Nephron progenitor cell (in vitro differentiated cells): ENCODE results near the gene PKP4.

ENCODE experiments used
- DNase-seq: peaks from one replicate; pipeline ENCODE4 v3.0.0; 2021
- H3K27ac Mint-ChIP-seq: 2 replicates; pipeline ENCODE4 v1.8.0; 2021; ENCODE audit warnings: mild to moderate bottlenecking, moderate library complexity, mixed read lengths
- H3K27me3 Mint-ChIP-seq: 2 replicates; pipeline ENCODE4 v1.8.0; 2021; ENCODE audit warnings: mild to moderate bottlenecking, low read depth, mixed read lengths; ENCODE audit not compliant: poor library complexity
- H3K36me3 Mint-ChIP-seq: 2 replicates; pipeline ENCODE4 v1.8.0; 2021; ENCODE audit warnings: low read depth, mixed read lengths
- H3K4me1 Mint-ChIP-seq: 2 replicates; pipeline ENCODE4 v1.8.0; 2021; ENCODE audit warnings: mixed read lengths
- H3K4me3 Mint-ChIP-seq: 2 replicates; pipeline ENCODE4 v1.8.0; 2021; ENCODE audit warnings: mild to moderate bottlenecking, moderate library complexity, mixed read lengths
- H3K9me3 Mint-ChIP-seq: 2 replicates; pipeline ENCODE4 v1.8.0; 2021; ENCODE audit warnings: mild to moderate bottlenecking, moderate library complexity, mixed read lengths
- TF ChIP-seq, protein P1 (sequence below): fragments of 200-600 bp; sonication (generic); IDR thresholded peaks from 2 replicates; pipeline ENCODE4 v1.5.0; 2021; ENCODE audit warnings: antibody characterized with exemption

PKP4 gene

DNA sequence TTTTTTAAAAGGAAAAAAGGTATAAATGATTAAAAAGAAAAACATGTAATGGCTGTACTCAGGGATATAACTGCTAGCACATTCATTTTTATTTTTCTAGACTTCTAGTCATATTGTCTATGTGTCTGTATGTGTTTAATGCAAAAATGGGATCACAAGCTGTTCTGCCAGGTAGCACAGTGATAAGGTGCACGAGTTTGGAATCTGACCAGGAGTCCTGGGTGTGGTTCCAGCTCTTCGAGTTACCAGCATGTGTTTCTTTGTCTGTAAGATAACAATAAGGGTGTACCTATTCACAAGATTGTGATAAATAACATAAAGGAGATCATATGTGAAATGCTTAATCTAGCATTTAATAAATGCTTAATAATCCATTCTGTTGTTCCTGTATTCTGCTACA, 145.3 kb downstream of the PKP4 start:
- Mint-ChIP-seq H3K27me3 (no peaks in the 10 kb centered on the region), H3K4me3 (no peak overlapping the region), H3K4me1 (no peaks in the 10 kb centered on the region), H3K27ac (no peak overlapping the region), H3K36me3 (peaks cover 16% of the 10 kb centered on the region), H3K9me3 (no peaks in the 10 kb centered on the region)
- TF ChIP-seq, protein P1, sequence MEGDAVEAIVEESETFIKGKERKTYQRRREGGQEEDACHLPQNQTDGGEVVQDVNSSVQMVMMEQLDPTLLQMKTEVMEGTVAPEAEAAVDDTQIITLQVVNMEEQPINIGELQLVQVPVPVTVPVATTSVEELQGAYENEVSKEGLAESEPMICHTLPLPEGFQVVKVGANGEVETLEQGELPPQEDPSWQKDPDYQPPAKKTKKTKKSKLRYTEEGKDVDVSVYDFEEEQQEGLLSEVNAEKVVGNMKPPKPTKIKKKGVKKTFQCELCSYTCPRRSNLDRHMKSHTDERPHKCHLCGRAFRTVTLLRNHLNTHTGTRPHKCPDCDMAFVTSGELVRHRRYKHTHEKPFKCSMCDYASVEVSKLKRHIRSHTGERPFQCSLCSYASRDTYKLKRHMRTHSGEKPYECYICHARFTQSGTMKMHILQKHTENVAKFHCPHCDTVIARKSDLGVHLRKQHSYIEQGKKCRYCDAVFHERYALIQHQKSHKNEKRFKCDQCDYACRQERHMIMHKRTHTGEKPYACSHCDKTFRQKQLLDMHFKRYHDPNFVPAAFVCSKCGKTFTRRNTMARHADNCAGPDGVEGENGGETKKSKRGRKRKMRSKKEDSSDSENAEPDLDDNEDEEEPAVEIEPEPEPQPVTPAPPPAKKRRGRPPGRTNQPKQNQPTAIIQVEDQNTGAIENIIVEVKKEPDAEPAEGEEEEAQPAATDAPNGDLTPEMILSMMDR: no peak
- no peak for DNase-seq

- H3K4me3 Mint-ChIP-seq: no peak overlapping the region
- peak overlapping the region; percentile 63 for H3K27ac Mint-ChIP-seq
- no peaks in the 10 kb centered on the region for H3K4me1 Mint-ChIP-seq
- DNase-seq: no peak
- no peaks in the 10 kb centered on the region for H3K27me3 Mint-ChIP-seq
- H3K36me3 Mint-ChIP-seq: peaks cover 13% of the 10 kb centered on the region
- H3K9me3 Mint-ChIP-seq: no peaks in the 10 kb centered on the region
- TF ChIP-seq, protein P1: no peak
These were observed 146.5 kb downstream of the PKP4 start for GRCh38 chr2:158603205-158603604.

GRCh38 chr2:158603986-158604385, 147.2 kb downstream of the PKP4 start:
- Mint-ChIP-seq H3K4me1 (no peaks in the 10 kb centered on the region), H3K27me3 (no peaks in the 10 kb centered on the region), H3K27ac (peak overlapping the region; percentile 12), H3K9me3 (no peaks in the 10 kb centered on the region), H3K4me3 (no peak overlapping the region), H3K36me3 (peaks cover 9% of the 10 kb centered on the region)
- no peak for DNase-seq
- TF ChIP-seq, protein P1: no peak

- DNase-seq: no peak
- no peaks in the 10 kb centered on the region for H3K9me3 Mint-ChIP-seq
- TF ChIP-seq, protein P1: no peak
- H3K27ac Mint-ChIP-seq: peak overlapping the region; percentile 54
- no peaks in the 10 kb centered on the region for H3K36me3 Mint-ChIP-seq
- H3K27me3 Mint-ChIP-seq: no peaks in the 10 kb centered on the region
- no peaks in the 10 kb centered on the region for H3K4me1 Mint-ChIP-seq
- no peak overlapping the region for H3K4me3 Mint-ChIP-seq
These were observed 153.3 kb downstream of the PKP4 start for GRCh38 chr2:158610059-158610458.

GRCh38 chr2:158616480-158617000, 159.8 kb downstream of the PKP4 start:
- Mint-ChIP-seq H3K9me3 (no peaks in the 10 kb centered on the region), H3K4me1 (no peaks in the 10 kb centered on the region), H3K36me3 (peaks cover 24% of the 10 kb centered on the region), H3K27ac (peak overlapping the region; percentile 82), H3K27me3 (no peaks in the 10 kb centered on the region), H3K4me3 (no peak overlapping the region)
- no peak for DNase-seq
- TF ChIP-seq, protein P1: no peak

GRCh38 chr2:158618891-158619490, 162.2 kb downstream of the PKP4 start:
- TF ChIP-seq, protein P1: no peak
- Mint-ChIP-seq H3K9me3 (no peaks in the 10 kb centered on the region), H3K36me3 (peaks cover 41% of the 10 kb centered on the region), H3K27me3 (no peaks in the 10 kb centered on the region), H3K4me3 (no peak overlapping the region), H3K4me1 (no peaks in the 10 kb centered on the region), H3K27ac (no peak overlapping the region)
- no peak for DNase-seq
